Ascending aorta (tissue), 2 donors: ENCODE data around the gene IQCM. TPM values are rescaled to one million over a fixed set of nuclear protein-coding genes. Genes with fewer than 3 reads are reported as not detected.

Experiments used
- DNase-seq, 2 donors: peaks; one replicate each; pipeline ENCODE4 v3.0.0-alpha.2; 2019; ENCODE audit warnings: low spot score in 2 of 2
- H3K27ac ChIP-seq, 2 donors: fragments of 200-600 bp; sonication (generic); one replicate each; pipeline ENCODE4 v1.5.1; 2016 to 2017; ENCODE audit warnings: mild to moderate bottlenecking in 1 of 2
- H3K27me3 ChIP-seq: fragments of 200-600 bp; sonication (generic); one replicate; pipeline ENCODE4 v1.5.1; 2017
- H3K36me3 ChIP-seq, 2 donors: fragments of 200-600 bp; sonication (generic); one replicate each; pipeline ENCODE4 v1.5.1; 2016
- H3K4me1 ChIP-seq, 2 donors: fragments of 200-600 bp; sonication (generic); one replicate each; pipeline ENCODE4 v1.5.1; 2016 to 2017; ENCODE audit warnings: mild to moderate bottlenecking in 1 of 2
- H3K4me3 ChIP-seq, 2 donors: fragments of 200-600 bp; sonication (generic); one replicate each; pipeline ENCODE4 v1.5.1; 2016 to 2017; ENCODE audit warnings: mild to moderate bottlenecking in 1 of 2
- H3K9me3 ChIP-seq, 2 donors: fragments of 200-600 bp; sonication (generic); one replicate each; pipeline ENCODE4 v1.5.1; 2016
- CTCF ChIP-seq, 3 experiments: fragments of 200-600 bp in 2 of 3; fragments of 450-650 bp in 1 of 3; sonication (generic) in 2 of 3; IDR thresholded peaks; one replicate each; pipeline ENCODE4 v1.5.1; 2016 to 2019; ENCODE audit warnings: antibody characterized with exemption in 3 of 3, mild to moderate bottlenecking in 1 of 3, moderate library complexity in 1 of 3
- intact Hi-C: fragments of 100-400 bp; cut with DNase I; formaldehyde crosslinking; loops from one replicate; pipeline ENCODE4 v1.15.1; 2023
- total RNA-seq: library from RNA; depleted of rRNA; stranded (reverse); fragments of >200 nt; gene quantifications from one replicate; pipeline ENCODE4 v1.1.0, GENCODE V29; 2016

IQCM gene
- total RNA-seq, 1 donor from 2014 or later = not detected

- no peaks in the 10 kb centered on the region for H3K4me1 ChIP-seq
- intact Hi-C loops = no loop called here
- TF ChIP-seq CTCF (IDR thresholded peaks at IDR 0.05) = no peak
- H3K9me3 ChIP-seq = no peaks in the 10 kb centered on the region
- H3K27me3 ChIP-seq = no peaks in the 10 kb centered on the region
- no peak overlapping the region for H3K27ac ChIP-seq
- no peak overlapping the region for H3K4me3 ChIP-seq
- H3K36me3 ChIP-seq = no peaks in the 10 kb centered on the region
- DNase-seq = no peak
Measured at GRCh38 chr4:149738156-149738555, 77.5 kb downstream of the IQCM start.

GRCh38 chr4:149735796-149736195, 79.8 kb downstream of the IQCM start:
- DNase-seq = no peak
- intact Hi-C loops = no loop called here

GRCh38 chr4:149728444-149728843, 87.2 kb downstream of the IQCM start:
- no peak for DNase-seq
- no peaks in the 10 kb centered on the region for H3K4me1 ChIP-seq
- no peak for TF ChIP-seq CTCF (IDR thresholded peaks at IDR 0.05)
- H3K27me3 ChIP-seq = no peaks in the 10 kb centered on the region
- intact Hi-C loops = no loop called here
- no peak overlapping the region for H3K27ac ChIP-seq
- H3K4me3 ChIP-seq = no peak overlapping the region
- no peaks in the 10 kb centered on the region for H3K9me3 ChIP-seq
- H3K36me3 ChIP-seq = no peaks in the 10 kb centered on the region

More at GRCh38 chr4:149735796-149736195, 79.8 kb downstream of the IQCM start:
- H3K9me3 ChIP-seq = no peaks in the 10 kb centered on the region
- no peak overlapping the region for H3K27ac ChIP-seq
- no peak overlapping the region for H3K4me3 ChIP-seq
- TF ChIP-seq CTCF (IDR thresholded peaks at IDR 0.05) = no peak
- no peaks in the 10 kb centered on the region for H3K36me3 ChIP-seq
- no peaks in the 10 kb centered on the region for H3K4me1 ChIP-seq
- H3K27me3 ChIP-seq = no peaks in the 10 kb centered on the region

GRCh38 chr4:149727663-149728062, 88.0 kb downstream of the IQCM start:
- TF ChIP-seq CTCF (IDR thresholded peaks at IDR 0.05) = no peak
- H3K36me3 ChIP-seq = no peaks in the 10 kb centered on the region
- no peak for DNase-seq
- intact Hi-C loops = no loop called here
- H3K27me3 ChIP-seq = no peaks in the 10 kb centered on the region
- H3K9me3 ChIP-seq = no peaks in the 10 kb centered on the region
- no peak overlapping the region for H3K4me3 ChIP-seq
- H3K4me1 ChIP-seq = no peaks in the 10 kb centered on the region
- H3K27ac ChIP-seq = no peak overlapping the region

- no peaks in the 10 kb centered on the region for H3K4me1 ChIP-seq
- H3K4me3 ChIP-seq = no peak overlapping the region
- no peaks in the 10 kb centered on the region for H3K27me3 ChIP-seq
- intact Hi-C loops = no loop called here
- no peaks in the 10 kb centered on the region for H3K36me3 ChIP-seq
- DNase-seq = no peak
- no peak for TF ChIP-seq CTCF (IDR thresholded peaks at IDR 0.05)
- H3K27ac ChIP-seq = no peak overlapping the region
- H3K9me3 ChIP-seq = no peaks in the 10 kb centered on the region
Measured at GRCh38 chr4:149723065-149723464, 92.6 kb downstream of the IQCM start.

GRCh38 chr4:149719806-149720205, 95.8 kb downstream of the IQCM start:
- no peak for DNase-seq
- Histone ChIP-seq H3K27ac (no peak overlapping the region), H3K4me3 (no peak overlapping the region), H3K36me3 (no peaks in the 10 kb centered on the region), H3K4me1 (no peaks in the 10 kb centered on the region), H3K27me3 (no peaks in the 10 kb centered on the region), H3K9me3 (no peaks in the 10 kb centered on the region)
- intact Hi-C loops = no loop called here
- no peak for TF ChIP-seq CTCF (IDR thresholded peaks at IDR 0.05)
